KOPT-K1 (cell line): ENCODE measurements around the gene WDR27.
"Not testable (repeated sequence)": the region's sequence is repeated elsewhere in the genome, so short reads cannot be mapped to it uniquely, and the experiment has no call there.

ENCODE experiments used
- H3K27ac ChIP-seq: fragments of 200-600 bp; sonication (generic); 2 replicates; pipeline ENCODE4 v1.5.1; 2016; ENCODE audit warnings: antibody characterized with exemption, mild to moderate bottlenecking, low read depth, low read length; ENCODE audit not compliant: poor library complexity, severe bottlenecking
- H3K36me3 ChIP-seq: fragments of 200-600 bp; sonication (generic); 2 replicates; pipeline ENCODE4 v1.5.1; 2017; ENCODE audit warnings: antibody characterized with exemption, mild to moderate bottlenecking, low read length, moderate library complexity; ENCODE audit not compliant: insufficient read depth
- H3K9me3 ChIP-seq: fragments of 200-600 bp; sonication (generic); 2 replicates; pipeline ENCODE4 v1.5.1; 2017; ENCODE audit warnings: antibody characterized with exemption, low read length, mild to moderate bottlenecking; ENCODE audit not compliant: insufficient read depth, poor library complexity, severe bottlenecking

The WDR27 gene

GRCh38 chr6:169646906-169647567, 54.8 kb downstream of the WDR27 start:
- no peak overlapping the region for H3K27ac ChIP-seq
- no peaks in the 10 kb centered on the region for H3K9me3 ChIP-seq
- H3K36me3 ChIP-seq = peaks cover 5% of the 10 kb centered on the region; the same call in 1 of the 2 replicates

- H3K27ac ChIP-seq, H3K36me3 ChIP-seq, H3K9me3 ChIP-seq: not testable (repeated sequence)
Observed at GRCh38 chr6:169645459-169645858, 56.4 kb downstream of the WDR27 start.

GRCh38 chr6:169643521-169643920, 58.3 kb downstream of the WDR27 start:
- Histone ChIP-seq H3K27ac (no peak overlapping the region), H3K36me3 (no peaks in the 10 kb centered on the region), H3K9me3 (no peaks in the 10 kb centered on the region)

DNA sequence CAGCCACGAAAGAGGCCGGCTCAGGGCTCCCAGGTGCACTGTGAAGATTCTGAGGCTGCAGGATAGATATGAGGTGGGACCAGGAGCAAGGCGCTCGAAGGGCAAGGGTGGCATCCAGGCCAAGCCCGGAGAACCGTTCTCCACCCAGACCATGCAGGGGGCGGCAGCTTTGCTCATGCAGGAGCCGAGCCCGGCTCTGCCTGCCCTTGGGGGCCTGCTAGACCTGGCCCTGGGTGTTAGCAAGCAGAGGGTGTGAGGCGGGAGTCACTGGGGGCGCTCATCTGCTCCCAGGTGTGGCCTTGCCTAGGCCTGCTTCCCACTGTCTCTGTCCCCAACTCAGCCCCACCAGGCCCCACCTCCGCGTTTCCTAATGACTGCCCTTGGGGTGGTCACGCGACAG, 59.4 kb downstream of the WDR27 start:
- Histone ChIP-seq H3K9me3 (no peaks in the 10 kb centered on the region), H3K27ac (no peak overlapping the region), H3K36me3 (no peaks in the 10 kb centered on the region)

GRCh38 chr6:169641461-169642085, 60.3 kb downstream of the WDR27 start:
- Histone ChIP-seq H3K36me3 (no peaks in the 10 kb centered on the region), H3K27ac (no peak overlapping the region), H3K9me3 (no peaks in the 10 kb centered on the region)

- H3K27ac ChIP-seq = no peak overlapping the region
- H3K36me3 ChIP-seq = no peaks in the 10 kb centered on the region
- H3K9me3 ChIP-seq = no peaks in the 10 kb centered on the region
Observed at GRCh38 chr6:169640983-169641382, 60.8 kb downstream of the WDR27 start.

- no peaks in the 10 kb centered on the region for H3K36me3 ChIP-seq
- no peak overlapping the region for H3K27ac ChIP-seq
- H3K9me3 ChIP-seq = no peaks in the 10 kb centered on the region
Observed at GRCh38 chr6:169640351-169640852, 61.4 kb downstream of the WDR27 start.

GRCh38 chr6:169639653-169640278, 62.1 kb downstream of the WDR27 start:
- no peaks in the 10 kb centered on the region for H3K36me3 ChIP-seq
- H3K27ac ChIP-seq = no peak overlapping the region
- H3K9me3 ChIP-seq = no peaks in the 10 kb centered on the region

DNA sequence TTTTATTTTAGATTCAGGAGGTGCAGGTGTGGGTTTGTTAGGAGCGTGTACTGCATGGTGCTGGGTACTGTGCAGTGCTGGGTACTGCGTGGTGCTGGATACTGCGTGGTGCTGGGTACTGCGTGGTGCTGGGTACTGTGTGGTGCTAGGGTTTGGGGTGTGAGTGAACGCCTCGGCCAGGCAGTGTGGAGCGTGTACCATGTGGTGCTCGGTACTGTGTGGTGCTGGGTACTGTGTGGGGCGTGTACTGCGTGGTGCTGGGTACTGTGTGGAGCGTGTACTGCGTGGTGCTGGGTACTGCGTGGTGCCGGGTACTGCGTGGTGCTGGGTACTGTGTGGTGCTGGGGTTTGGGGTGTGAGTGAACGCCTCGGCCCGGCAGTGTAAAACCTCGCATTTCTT, 62.9 kb downstream of the WDR27 start:
- Histone ChIP-seq H3K27ac (no peak overlapping the region), H3K36me3 (no peaks in the 10 kb centered on the region), H3K9me3 (no peaks in the 10 kb centered on the region)

GRCh38 chr6:169638388-169638787, 63.4 kb downstream of the WDR27 start:
- Histone ChIP-seq H3K9me3 (no peaks in the 10 kb centered on the region), H3K27ac (no peak overlapping the region), H3K36me3 (no peaks in the 10 kb centered on the region)

- no peak overlapping the region for H3K27ac ChIP-seq
- H3K36me3 ChIP-seq = no peaks in the 10 kb centered on the region
- no peaks in the 10 kb centered on the region for H3K9me3 ChIP-seq
Observed at GRCh38 chr6:169635345-169635744, 66.5 kb downstream of the WDR27 start.

DNA sequence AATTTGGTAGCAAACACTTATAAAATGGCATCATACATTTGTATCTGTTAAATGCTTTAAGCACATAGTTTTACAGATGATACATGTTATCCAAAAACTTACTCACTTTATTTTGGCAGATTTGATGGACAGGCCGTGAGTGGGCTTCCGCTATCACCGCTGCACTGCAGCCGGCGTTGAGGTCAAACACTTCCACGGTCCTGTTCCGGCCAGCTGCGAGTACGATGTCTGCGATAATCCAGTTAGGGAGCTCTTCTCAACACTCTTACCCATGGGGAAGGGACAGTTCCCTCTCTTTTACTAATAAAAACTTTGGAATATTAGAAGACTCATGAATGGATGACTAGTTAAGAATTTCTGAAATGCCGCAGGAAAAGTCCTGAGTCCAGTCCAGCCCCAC, 69.0 kb downstream of the WDR27 start:
- H3K27ac ChIP-seq = no peak overlapping the region
- no peaks in the 10 kb centered on the region for H3K36me3 ChIP-seq
- no peaks in the 10 kb centered on the region for H3K9me3 ChIP-seq

- Histone ChIP-seq H3K27ac (no peak overlapping the region), H3K9me3 (no peaks in the 10 kb centered on the region), H3K36me3 (no peaks in the 10 kb centered on the region; the same call in 1 of the 2 replicates)
Observed at GRCh38 chr6:169629256-169629655, 72.6 kb downstream of the WDR27 start.

- H3K9me3 ChIP-seq = no peaks in the 10 kb centered on the region
- no peaks in the 10 kb centered on the region; the same call in 1 of the 2 replicates for H3K36me3 ChIP-seq
- H3K27ac ChIP-seq = no peak overlapping the region
Observed at GRCh38 chr6:169627736-169628607, 73.9 kb downstream of the WDR27 start.

- H3K27ac ChIP-seq = no peak overlapping the region
- H3K36me3 ChIP-seq = no peaks in the 10 kb centered on the region; the same call in 1 of the 2 replicates
- H3K9me3 ChIP-seq = no peaks in the 10 kb centered on the region
Observed at GRCh38 chr6:169626649-169627048, 75.2 kb downstream of the WDR27 start.
